K562 (cell line): ENCODE measurements around the gene KCTD21.

Experiments used
- CEBPB ChIP-seq: fragments of 450-650 bp; IDR thresholded peaks from 2 replicates; pipeline ENCODE4 v1.6.1; 2016; ENCODE audit warnings: missing genetic modification characterization, missing compliant biosample characterization
- ERF ChIP-seq: fragments of 450-650 bp; formaldehyde crosslinking; IDR thresholded peaks from 2 replicates; pipeline ENCODE4 v1.4.0; 2020; ENCODE audit warnings: mild to moderate bottlenecking, mixed read lengths
- EZH2 ChIP-seq: IDR thresholded peaks from 2 replicates; pipeline ENCODE4 v1.6.1; 2012; ENCODE audit warnings: low read depth, mild to moderate bottlenecking, inconsistent platforms, low read length, borderline replicate concordance
- MED1 ChIP-seq: sonication (generic); formaldehyde crosslinking; IDR thresholded peaks from 2 replicates; pipeline ENCODE4 v1.8.1; 2023; ENCODE audit warnings: missing genetic modification reagents, borderline replicate concordance
- RBM34 ChIP-seq: fragments of 200-400 bp; formaldehyde crosslinking; IDR thresholded peaks from 2 replicates; pipeline ENCODE4 v1.6.1; 2018; ENCODE audit warnings: low read length, borderline replicate concordance; ENCODE audit not compliant: insufficient read depth
- ZNF121 ChIP-seq: sonication (generic); formaldehyde crosslinking; conservative IDR thresholded peaks from 2 replicates; pipeline ENCODE4 v1.8.0; 2022; ENCODE audit warnings: missing genetic modification reagents
- ZNF561 ChIP-seq: fragments of 450-650 bp; formaldehyde crosslinking; conservative IDR thresholded peaks from 2 replicates; pipeline ENCODE4 v1.4.0; 2020; ENCODE audit warnings: mild to moderate bottlenecking, moderate library complexity
- TF ChIP-seq, protein P1 (sequence below), 3 experiments: IDR thresholded peaks in 2 of 3; conservative IDR thresholded peaks in 1 of 3; 2 replicates each; pipeline ENCODE4 v1.5.1; 2011 to 2012; ENCODE audit warnings: low read length in 3 of 3, mild to moderate bottlenecking in 3 of 3, control low read depth in 2 of 3, improper control_type of control experiment in 1 of 3, inconsistent platforms in 1 of 3, low read depth in 1 of 3, mixed read lengths in 1 of 3, moderate library complexity in 1 of 3; ENCODE audit not compliant: insufficient read depth in 2 of 3

DNA sequence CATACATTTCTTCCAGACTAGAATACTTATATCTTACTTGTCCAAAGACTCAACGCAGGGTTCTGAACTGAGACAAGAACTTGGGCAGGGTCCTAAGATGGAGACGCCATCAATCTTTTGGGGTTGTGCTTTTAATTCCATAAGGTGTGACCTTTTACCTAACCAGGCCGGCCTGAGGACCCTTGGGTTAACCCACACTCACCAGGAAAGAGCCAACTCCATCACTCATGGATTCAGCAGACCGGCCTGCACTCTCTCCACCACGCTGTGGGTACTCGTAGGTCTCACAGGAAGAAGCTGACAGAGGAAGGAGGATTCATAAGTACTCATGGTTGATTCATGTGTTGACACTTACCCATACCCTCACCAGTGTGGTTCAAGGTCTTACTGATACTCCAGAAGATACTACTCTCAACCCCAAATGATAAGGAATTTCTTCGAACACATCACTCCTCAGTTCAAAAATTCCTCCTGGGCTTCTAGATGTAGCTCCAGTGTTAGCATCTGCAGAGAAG lies 36.5 kb upstream of the KCTD21 start:
- TF ChIP-seq RBM34 (no peak), EZH2 (no peak), ZNF121 (CRISPR knock-in tag) (no peak), ERF (CRISPR knock-in tag) (no peak), MED1 (CRISPR knock-in tag) (no peak), CEBPB (no peak), ZNF561 (CRISPR knock-in tag) (no peak)
- TF ChIP-seq, protein P1, sequence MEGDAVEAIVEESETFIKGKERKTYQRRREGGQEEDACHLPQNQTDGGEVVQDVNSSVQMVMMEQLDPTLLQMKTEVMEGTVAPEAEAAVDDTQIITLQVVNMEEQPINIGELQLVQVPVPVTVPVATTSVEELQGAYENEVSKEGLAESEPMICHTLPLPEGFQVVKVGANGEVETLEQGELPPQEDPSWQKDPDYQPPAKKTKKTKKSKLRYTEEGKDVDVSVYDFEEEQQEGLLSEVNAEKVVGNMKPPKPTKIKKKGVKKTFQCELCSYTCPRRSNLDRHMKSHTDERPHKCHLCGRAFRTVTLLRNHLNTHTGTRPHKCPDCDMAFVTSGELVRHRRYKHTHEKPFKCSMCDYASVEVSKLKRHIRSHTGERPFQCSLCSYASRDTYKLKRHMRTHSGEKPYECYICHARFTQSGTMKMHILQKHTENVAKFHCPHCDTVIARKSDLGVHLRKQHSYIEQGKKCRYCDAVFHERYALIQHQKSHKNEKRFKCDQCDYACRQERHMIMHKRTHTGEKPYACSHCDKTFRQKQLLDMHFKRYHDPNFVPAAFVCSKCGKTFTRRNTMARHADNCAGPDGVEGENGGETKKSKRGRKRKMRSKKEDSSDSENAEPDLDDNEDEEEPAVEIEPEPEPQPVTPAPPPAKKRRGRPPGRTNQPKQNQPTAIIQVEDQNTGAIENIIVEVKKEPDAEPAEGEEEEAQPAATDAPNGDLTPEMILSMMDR (IDR thresholded peaks at IDR 0.05 in 2 of 3, conservative IDR thresholded peaks at IDR 0.05 in 1 of 3; ENCODE audit: insufficient read depth in 2 of 3, low read depth in 1 of 3, low read length in 3 of 3): no peak
